Stimulated activated naive CD4-positive, alpha-beta T cell treated with Interleukin-2 at 50 U/mL for 16 hours (primary cell): Measurements from ENCODE around the gene CD200.
"Not testable (repeated sequence)": the region's sequence is repeated elsewhere in the genome, so short reads cannot be mapped to it uniquely, and the experiment has no call there.

Source experiments
- DNase-seq: peaks from one replicate; lab custom pipeline; 2025; lab: John Stamatoyannopoulos, UW

Gene CD200

GRCh38 chr3:112390783-112391641 lies 58.1 kb downstream of the CD200 start:
- DNase-seq, result no peak

- DNase-seq, result no peak
Measured at GRCh38 chr3:112391648-112392047, 58.7 kb downstream of the CD200 start.

GRCh38 chr3:112392393-112393359 lies 59.7 kb downstream of the CD200 start:
- no peak for DNase-seq

GRCh38 chr3:112393360-112393728 lies 60.4 kb downstream of the CD200 start:
- DNase-seq, result no peak

GRCh38 chr3:112394003-112394640 lies 61.2 kb downstream of the CD200 start:
- DNase-seq, result no peak

GRCh38 chr3:112395181-112395895 lies 62.4 kb downstream of the CD200 start:
- DNase-seq, result no peak

GRCh38 chr3:112395896-112396290 lies 62.9 kb downstream of the CD200 start:
- DNase-seq, result no peak

GRCh38 chr3:112397556-112397955 lies 64.6 kb downstream of the CD200 start:
- no peak for DNase-seq

GRCh38 chr3:112399064-112399463 lies 66.1 kb downstream of the CD200 start:
- DNase-seq, result no peak

GRCh38 chr3:112399554-112399953 lies 66.6 kb downstream of the CD200 start:
- DNase-seq, result not testable (repeated sequence)

GRCh38 chr3:112400317-112400716 lies 67.4 kb downstream of the CD200 start:
- DNase-seq, result not testable (repeated sequence)

GRCh38 chr3:112401617-112402016 lies 68.7 kb downstream of the CD200 start:
- no peak for DNase-seq

GRCh38 chr3:112403103-112403502 lies 70.1 kb downstream of the CD200 start:
- DNase-seq, result no peak

- DNase-seq, result not testable (repeated sequence)
Measured at GRCh38 chr3:112404924-112405549, 72.1 kb downstream of the CD200 start.

GRCh38 chr3:112405845-112406244 lies 72.9 kb downstream of the CD200 start:
- no peak for DNase-seq

GRCh38 chr3:112407214-112407887 lies 74.4 kb downstream of the CD200 start:
- no peak for DNase-seq

GRCh38 chr3:112407888-112408702 lies 75.1 kb downstream of the CD200 start:
- no peak for DNase-seq

- no peak for DNase-seq
Measured at GRCh38 chr3:112409041-112409440, 76.1 kb downstream of the CD200 start.

- DNase-seq, result no peak
Measured at GRCh38 chr3:112411425-112411824, 78.5 kb downstream of the CD200 start.
